GM18861 (cell line): ENCODE data around the gene TMEM61.
A peak's percentile ranks its signal among the peaks of the same experiment; 100 is the strongest.
"Not testable (repeated sequence)": the region's sequence is repeated elsewhere in the genome, so short reads cannot be mapped to it uniquely, and the experiment has no call there.

ENCODE experiments used
- ATAC-seq: cut with Tn5 transposase; IDR thresholded peaks from one replicate; pipeline ENCODE4 v1.9.1; 2021; ENCODE audit not compliant: unreplicated experiment

Gene TMEM61

DNA sequence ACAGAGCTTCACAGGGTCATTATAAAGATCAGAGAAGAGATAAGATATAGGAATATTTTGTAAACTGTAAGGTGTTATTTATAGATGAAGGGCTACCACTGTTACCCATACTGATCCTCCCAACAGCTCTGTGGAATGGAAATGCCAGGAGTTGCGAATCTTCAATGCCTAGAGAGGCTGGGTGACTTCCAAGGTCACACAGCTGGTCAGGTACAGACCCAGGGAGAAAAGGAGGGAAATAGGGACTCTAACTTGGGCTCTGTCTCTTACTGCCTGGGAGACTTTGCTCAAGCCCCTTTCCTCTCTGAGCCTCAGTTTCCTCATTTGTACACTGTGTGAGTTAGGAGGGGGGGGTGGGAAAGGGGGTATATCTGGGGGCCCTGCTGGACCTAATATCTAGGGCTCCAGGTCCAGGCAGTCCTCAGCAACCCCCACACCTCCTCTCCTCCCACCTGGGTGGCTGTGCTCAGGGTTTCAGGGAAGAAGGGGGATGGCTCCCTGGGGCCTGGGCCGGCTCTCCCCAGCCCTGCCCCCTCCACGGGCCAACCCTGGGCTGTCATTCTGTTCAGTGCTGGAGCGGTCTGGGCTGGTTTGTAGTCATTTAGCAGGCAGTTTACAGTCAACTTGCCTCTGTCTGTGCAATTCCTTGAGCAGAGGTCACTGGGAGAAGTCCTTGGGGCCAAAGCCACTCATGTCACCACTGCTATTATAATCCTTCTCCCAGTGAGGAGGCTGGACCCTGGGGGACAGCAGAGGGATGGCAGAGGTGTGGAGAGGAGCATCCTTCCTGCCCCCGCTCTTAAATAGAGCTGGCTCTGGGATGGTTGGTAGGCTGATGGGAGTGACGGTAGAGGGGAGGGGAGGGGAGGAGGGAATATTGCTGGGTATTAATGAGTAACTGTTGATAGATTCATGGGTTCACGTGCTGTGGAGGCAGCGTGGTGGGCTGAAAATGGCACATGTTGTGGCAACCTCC lies 20.0 kb downstream of the TMEM61 start:
- ATAC-seq = no peak

DNA sequence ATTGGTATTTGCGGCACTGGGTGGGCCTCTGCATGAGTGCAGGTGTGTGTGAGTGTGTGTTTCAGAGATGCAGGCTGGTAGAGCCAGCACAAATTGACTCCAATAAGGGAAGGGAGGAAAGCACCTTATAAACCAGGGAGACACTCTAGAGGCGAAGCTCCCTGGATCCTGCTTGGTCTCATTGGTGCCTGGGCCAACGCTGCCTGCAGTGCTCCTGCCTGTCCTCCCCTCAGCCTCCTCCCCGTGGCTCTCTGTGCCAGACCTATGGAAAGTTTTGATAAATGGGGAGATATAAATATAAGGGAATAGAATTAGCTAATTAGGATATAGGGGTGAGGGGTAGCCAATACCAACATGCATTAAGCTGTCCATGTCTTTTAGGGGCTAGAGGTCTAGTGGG lies 20.9 kb downstream of the TMEM61 start:
- no peak for ATAC-seq

DNA sequence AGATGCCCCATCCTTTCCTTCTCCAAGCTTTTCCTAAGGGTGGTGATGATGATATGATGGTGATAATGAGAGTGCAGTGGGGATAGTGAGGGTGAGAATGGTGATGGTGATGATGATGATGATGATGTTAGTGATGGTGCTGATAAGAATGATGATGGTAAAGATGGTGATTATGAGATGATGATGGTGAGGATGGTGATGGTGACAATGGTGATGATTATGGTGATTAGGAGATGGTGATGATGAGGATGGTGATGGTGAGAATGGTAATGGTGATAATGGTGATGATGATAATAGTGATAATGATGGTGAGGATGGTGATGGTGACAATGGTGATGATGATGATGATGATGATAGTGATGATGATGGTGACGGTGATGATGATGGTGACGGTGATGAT lies 22.3 kb downstream of the TMEM61 start:
- ATAC-seq = no peak

DNA sequence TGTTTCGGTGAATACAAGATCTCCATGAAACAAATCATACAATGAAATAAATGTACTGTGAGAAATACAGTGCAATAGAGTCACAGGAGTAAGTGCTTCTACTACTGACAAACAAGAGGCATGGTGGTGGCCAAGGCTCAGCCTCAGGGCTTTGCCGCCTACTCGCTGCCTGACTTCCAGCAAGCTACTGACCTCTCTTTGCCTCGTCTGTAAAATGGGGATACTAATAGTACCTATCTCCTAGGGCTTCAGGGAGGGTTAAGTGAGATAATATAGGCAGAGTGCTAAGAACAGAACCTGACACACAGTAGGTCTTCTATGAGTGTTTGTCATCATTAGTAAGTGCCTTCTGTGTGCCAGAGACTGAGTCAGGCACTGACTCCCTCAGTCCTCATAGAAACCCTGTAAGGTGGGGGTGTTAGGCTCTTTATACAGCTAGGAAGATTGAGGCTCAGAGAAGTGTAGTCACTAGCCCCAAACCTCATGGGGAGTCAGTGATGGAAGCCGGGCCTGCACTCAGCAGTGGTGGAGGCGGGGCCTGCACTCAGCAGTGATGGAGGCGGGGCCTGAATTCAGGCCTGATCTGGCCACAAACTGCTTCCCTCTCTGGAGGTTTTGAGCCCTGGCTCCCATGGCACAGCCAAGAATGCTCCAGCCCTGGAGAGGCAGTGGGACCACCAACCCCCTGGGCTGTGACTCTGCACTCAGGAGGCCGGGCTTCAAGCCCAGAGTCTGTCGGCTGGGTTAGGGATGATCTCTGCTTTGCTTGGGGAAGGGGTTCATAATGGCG lies 25.1 kb downstream of the TMEM61 start:
- ATAC-seq = no peak

DNA sequence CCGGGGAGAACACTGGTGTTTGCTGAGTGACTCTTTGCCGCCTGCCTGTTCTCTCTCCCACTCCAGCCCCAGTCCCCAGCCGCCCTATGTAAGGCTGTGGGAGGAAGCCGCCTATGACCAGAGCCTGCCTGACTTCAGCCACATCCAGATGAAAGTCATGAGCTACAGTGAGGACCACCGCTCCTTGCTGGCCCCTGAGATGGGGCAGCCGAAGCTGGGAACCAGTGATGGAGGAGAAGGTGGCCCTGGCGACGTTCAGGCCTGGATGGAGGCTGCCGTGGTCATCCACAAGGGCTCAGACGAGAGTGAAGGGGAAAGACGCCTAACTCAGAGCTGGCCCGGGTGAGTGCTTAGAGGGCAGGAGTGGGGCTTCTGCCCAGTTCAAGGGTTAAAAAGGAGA lies 26.5 kb downstream of the TMEM61 start:
- ATAC-seq = no peak

DNA sequence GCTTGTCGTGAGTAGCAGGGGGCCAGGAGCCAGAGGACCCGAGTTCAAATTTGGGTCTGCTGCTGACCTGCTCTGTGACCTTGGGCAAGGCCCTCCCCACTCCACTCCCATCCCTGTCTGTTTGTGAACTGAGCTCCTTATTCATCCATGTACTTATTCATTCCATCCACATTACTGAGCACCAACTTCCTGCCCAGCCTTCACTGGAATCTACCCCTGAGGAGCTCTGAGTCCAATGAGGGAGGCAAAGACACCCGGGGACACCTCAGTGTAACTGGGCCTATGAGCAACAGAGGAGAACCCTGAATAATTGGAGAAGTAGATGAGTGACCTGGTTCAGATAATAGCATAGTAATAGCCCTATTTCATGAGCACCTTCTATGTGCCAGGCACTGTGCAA lies 27.2 kb downstream of the TMEM61 start:
- no peak for ATAC-seq

DNA sequence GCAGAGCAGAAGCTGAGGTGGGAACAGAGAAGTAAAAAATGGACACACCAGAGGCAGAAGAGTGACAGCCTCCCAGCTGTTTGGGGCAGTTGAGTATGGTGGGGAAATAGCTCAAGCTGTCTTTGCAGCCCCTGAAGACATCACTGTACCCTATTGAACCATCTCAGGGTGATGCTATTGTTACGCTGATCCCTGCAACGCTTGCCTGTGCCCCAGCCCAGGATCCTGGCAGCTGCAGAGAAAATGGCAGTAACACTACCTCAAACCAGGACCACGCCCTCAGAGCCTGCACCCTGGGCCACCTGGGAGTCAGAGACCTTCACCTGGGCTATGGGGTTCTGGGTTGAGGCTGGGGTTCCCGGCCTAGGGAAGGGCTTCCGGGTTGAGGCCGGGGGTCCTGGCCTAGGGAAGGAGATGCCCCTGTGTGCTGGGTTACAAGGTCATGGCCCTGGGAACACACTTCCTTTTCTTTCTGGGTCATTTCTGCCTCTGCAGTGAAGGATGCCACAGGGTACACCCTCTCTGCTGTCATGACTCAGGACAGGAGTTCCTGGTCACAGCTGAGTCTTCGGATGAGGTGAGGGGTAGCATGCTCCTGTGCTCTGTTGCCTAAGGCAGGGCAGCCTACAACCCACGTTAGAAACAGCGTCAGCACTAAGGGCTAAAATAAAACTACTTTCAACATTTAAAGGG lies 29.9 kb downstream of the TMEM61 start:
- no peak for ATAC-seq

DNA sequence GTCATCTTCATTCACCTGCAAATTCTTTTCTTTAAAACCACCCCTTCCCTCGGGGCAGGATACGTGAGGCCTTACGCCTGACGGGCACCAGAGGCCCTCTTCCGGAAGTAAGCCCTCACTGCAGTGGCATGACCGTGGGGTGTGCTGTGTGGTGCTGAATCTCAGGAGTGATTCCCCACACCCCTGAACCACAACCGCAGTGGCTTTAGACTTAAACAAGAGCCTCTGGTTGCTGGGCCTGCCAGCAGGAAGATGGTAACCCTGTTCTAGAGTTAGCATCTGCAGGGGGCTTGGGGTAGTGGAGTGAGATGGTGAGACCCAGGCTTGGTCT lies 30.4 kb downstream of the TMEM61 start:
- no peak for ATAC-seq

DNA sequence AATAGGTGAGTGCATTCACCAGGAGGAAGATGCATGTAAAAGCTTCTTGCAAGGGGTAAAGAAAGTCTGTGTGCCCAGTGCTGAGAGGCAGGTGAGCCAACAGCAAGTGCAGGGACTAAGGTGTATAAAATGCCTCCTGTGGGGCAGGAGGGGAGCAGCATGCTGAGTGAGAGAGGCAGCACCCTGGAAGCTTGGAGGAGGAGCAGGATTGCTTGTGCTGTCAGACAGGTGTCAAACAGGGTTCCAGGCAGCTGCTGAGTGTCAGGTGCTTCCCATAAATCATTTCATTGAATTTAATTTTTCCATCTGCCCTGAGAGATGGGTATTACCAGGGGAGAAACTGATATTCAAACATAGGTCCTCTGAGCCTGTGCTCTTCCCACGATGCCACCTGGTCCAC lies 32.2 kb downstream of the TMEM61 start:
- ATAC-seq = no peak

DNA sequence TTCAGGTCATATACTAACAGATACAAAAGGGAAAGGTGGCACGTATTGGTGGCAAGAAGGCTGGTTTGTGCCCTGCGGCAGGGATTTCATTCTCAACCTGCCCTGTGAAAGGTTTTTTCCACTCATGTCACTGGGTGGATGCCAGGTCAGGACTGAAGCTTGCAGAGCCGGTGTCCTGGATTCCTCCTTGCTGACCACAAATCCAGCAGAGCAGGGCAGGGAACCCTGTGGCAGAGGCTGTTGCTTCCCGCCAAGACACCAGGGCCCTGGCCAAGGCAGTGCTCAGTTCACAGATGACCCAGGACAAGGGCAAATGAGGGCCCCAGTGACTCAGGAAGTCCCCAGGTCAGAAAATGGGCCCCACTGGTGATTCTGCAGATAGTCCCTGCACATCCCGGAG lies 34.7 kb downstream of the TMEM61 start:
- ATAC-seq = no peak

DNA sequence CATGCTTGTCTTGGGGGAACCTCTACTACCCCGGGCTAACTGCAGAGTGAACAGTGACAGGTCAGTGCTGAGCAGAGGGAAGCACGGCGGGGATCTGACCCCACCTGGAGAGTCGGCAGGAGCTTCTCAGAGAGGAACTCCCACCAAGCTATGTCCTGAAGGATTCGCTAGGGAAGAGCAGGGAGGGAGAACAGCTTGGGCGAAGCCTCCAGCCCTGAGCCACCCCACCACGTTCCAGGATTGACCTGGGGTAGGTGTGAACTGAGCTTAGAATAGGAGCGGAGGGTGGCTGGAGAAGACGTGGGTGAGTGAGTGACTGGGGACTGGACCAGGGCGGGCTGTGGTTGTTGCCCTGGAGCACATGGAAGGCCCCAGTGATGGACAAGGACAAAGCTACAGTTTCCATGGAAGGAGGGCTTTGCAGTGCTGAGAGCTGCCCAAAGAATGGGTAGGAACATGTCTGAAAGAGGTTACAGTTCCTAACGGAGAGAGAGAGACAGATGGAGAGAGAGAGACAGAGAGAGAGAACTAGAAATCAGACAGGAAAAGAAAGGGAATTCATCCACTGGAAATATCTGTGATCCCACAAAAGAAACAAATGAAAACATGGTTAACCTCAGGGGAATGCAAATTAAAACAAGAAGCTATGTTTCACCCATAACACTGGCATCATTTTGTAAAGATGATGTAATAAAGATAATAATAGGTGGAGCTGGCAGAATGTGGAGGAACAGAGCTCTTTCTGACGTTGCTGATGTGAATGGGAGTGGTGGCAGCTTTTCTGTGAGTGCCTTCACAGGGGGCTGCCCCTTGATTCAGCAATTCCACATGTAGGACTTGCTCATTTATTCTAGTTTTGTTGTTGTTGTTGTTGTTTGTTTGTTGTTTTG lies 35.5 kb downstream of the TMEM61 start:
- ATAC-seq = no peak

DNA sequence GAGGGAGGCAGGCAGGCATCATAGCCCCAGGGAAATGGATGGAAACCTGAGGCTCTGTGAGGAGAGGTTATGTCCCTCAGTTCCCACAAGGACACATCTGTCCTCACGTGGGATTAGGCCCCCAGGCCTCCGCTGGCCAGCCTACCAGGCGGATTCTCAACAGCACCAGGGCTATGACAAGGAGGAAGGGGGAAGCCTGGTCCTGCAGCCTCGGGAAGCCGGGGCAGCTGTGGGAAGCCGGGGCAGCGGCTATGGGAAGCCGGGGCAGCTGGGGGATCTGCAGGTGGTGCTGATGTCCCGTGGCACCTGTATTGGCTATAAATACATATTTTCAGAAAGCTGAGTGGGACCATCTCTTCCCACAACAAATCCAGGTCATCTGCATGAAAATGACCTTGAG lies 38.0 kb downstream of the TMEM61 start:
- ATAC-seq = no peak

DNA sequence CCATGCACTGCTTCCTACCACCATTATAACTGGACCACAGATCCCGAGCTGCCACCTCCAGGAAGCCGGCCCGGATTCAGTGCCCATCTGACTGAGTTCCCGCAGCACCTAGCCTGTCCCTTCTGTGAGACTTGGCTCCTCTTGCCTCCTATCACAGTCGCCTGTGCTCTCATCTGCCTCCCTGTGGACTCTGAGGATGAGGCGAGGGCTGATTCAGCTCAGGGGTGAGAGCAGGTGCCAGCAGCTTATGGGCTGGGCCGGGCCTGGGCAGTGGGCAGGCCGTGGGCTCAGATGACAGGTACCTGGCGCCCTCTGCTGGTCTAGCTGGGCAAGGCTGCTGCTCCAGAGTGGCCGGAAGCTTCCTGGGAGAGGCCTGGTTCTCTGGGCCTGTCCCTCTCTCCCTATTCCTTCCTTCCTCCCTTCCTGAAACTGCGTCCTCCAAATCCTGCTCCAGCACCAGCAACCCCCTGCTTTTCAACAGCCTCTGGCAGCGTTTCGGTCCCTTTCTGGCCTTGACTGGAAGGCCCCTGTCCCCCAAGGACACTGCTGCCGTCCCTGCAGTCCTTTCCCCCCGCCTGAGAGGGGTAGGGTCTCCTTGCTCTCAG lies 41.6 kb downstream of the TMEM61 start:
- peak; percentile 75 for ATAC-seq

DNA sequence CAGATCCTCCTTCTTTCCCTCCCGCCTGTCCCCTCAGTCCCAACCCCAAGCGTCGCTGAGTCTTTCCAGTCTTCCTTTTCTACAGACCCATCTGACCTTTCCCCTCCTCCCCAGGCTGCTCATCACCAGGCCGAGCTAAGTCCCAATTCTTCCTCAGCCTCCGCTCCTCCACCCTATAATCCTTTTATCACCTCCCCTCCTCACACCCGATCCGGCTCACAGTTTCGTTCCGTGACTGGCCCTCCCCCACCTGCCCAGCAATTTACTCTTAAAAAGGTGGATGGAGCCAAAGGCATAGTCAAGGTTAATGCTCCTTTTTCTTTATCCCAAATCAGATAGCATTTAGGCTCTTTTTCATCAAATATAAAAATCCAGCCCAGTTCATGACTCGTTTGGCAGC lies 43.7 kb downstream of the TMEM61 start:
- ATAC-seq = not testable (repeated sequence)

DNA sequence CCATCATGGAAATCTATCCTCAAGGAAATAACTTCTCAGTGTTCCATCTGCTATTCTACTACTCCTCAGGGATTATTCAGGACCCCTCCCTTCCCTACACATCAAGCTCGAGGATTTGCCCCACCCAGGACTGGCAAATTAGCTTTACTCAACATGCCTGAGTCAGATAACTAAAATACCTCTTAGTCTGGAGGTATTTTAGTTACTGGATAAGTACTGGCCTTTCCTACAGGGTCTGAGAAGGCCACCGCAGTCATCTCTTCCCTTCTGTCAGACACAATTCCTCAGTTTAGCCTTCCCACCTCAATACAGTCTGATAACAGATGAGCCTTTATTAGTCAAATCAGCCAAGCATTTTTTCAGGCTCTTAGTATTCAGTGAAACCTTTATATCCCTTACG lies 46.3 kb downstream of the TMEM61 start:
- ATAC-seq = not testable (repeated sequence)

DNA sequence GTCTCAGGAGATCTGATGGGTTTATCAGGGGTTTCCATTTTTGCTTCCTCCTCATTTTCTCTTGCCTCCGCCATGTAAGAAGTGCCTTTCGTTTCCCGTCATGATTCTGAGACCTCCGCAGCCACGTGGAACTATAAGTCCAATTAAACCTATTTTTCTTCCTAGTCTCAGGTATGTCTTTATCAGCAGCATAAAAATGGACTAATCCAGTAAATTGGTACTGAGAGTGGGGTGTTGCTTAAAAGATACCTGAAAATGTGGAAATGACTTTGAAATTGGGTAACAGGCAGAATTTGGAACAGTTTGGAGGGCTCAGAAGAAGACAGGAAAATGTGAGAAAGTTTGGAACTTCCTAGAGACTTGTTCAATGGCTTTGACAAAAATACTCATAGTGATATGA lies 50.7 kb downstream of the TMEM61 start:
- not testable (repeated sequence) for ATAC-seq

DNA sequence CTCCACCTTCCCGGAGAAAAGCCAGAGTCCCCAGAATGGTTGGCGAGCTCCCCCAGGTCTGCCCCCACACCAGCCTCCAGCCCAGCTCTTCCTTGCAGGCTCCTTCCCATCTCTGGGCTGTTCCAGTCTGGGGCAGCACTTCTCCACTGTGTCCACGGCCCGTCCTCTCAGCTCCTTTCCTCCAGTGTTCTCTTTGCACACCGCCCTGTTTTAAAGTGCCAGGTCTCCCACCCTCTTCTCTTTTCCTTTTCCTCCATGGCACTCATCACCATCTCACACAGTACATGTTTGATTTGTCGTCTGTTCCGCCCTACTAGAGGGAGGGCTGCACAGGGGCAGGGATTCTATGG lies 52.8 kb downstream of the TMEM61 start:
- no peak for ATAC-seq

DNA sequence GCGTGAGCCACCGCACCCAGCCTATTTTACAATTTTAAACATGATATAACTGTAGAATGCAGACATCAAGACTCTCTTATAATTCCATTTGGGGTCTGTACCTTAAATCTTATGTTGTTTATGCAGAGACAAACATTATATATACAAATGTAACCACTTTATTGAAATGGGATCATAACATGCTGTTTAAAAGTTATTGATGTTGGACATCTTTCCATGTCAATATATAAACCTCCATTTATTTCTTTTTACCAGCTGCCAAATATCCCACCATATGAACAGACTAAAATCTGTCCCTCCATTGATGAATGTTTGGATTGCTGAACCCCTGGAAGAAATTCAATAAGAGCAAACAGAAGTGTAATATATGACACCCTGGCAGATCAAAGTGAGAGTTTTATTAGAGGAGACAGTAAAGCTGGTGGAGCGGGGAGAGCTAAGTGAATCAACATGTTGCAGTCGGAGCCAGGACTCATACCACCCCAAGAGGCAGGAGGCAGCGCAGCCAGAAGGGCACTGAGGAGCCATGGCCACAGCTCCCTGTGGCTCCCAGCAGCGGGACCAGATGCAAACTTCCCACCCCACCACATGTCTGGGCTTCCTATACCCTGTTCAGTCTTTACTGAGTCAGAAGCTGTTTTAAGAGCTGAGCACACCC lies 54.2 kb downstream of the TMEM61 start:
- no peak for ATAC-seq

DNA sequence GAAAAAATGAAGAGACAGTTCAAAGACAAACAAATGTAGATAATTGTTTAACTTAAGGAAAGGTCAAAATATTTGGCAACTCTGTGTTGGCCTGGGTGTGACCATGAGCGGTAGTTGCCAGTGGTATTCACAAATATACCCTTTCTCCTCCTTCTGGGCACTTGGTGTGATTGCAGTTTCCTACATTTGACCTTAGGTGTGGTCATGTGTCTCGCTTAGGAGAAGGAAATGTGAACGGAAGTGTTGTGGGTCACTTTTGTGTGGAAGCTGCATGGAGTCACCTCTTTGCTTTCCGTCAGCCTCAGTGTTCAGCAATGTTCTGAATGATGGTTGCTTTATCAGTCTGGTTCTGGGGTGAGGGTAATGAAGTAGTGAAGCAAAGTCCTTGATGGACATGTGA lies 55.5 kb downstream of the TMEM61 start:
- no peak for ATAC-seq
